ENCODE data around the gene ABLIM2.

Gene ABLIM2

GRCh38 chr4:8070736-8071718, 87.6 kb downstream of the ABLIM2 start:
- Histone ChIP-seq H3K9me3 (ENCODE audit: control insufficient read depth, low read length) (no peaks in the 10 kb centered on the region), H3K27ac (ENCODE audit: insufficient read depth, low read depth, low read length, poor library complexity, severe bottlenecking) (no peak overlapping the region), H3K4me1 (ENCODE audit: control insufficient read depth, insufficient read depth, low read length) (peaks cover 13% of the 10 kb centered on the region), H3K4me3 (ENCODE audit: insufficient read depth, low read depth, low read length) (no peak overlapping the region), H3K27me3 (ENCODE audit: control insufficient read depth, insufficient read depth, low read length, poor library complexity, severe bottlenecking) (no peaks in the 10 kb centered on the region), H3K36me3 (ENCODE audit: control insufficient read depth, insufficient read depth, low read length) (no peaks in the 10 kb centered on the region)
- WGBS, 2 experiments: 74 to 76% methylated on average over 29 to 30 of the region's 30 CpGs

- Histone ChIP-seq H3K27me3 (ENCODE audit: control insufficient read depth, insufficient read depth, low read length, poor library complexity, severe bottlenecking) (no peaks in the 10 kb centered on the region), H3K27ac (ENCODE audit: insufficient read depth, low read depth, low read length, poor library complexity, severe bottlenecking) (no peak overlapping the region), H3K4me1 (ENCODE audit: control insufficient read depth, insufficient read depth, low read length) (peaks cover 13% of the 10 kb centered on the region), H3K4me3 (ENCODE audit: insufficient read depth, low read depth, low read length) (no peak overlapping the region), H3K36me3 (ENCODE audit: control insufficient read depth, insufficient read depth, low read length) (no peaks in the 10 kb centered on the region), H3K9me3 (ENCODE audit: control insufficient read depth, low read length) (no peaks in the 10 kb centered on the region)
- 93 to 95% methylated on average over 27 of the region's 27 CpGs for WGBS, 2 experiments
These were observed 89.4 kb downstream of the ABLIM2 start for GRCh38 chr4:8069102-8069752.

DNA sequence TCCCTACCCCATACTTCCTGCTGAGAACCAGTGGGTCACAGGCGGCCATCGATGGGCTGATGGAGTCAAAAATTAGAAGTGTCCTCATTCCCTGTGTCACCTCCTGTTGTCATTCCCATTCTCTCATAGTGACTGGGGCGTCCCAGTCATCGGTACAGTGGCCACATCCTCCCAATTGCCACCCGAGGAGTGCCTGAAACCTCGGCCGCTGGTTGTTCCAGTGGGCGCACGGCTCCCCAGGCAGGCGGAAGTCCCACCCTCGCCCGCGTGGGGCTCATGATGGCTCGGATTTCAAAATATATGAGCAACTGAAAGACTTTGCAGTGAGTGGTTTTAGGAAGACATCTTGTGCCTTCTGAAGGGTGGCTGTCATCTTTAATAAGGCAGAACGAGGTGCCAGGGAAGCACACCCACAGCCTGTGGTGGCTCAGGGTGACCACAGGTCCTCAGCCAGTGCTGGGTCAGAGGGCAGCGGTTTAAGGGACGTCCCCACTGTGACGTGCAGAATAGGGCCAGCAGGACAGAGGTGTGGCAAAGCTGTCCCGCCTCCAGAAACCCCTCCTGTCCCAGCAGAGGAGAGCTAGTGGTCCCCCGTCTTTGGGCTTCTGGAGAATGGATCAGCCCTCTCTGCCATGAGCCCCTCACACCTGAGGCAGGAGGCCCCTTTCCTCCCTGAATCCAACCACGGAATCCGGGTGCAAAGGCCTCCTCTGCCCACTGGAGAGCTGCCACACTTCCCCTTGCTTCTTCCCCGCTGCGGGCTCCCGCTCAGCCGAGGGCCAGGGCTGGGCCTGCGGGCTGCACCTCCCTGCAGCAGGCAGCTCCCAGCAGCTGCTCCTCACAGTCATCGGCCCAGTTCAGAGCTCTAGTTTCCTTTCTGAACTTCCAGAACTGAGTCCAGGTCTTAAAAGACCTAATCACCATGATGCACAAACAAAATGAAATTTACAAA, 90.4 kb downstream of the ABLIM2 start:
- H3K4me1 ChIP-seq (ENCODE audit: control insufficient read depth, insufficient read depth, low read length): peaks cover 13% of the 10 kb centered on the region
- no peaks in the 10 kb centered on the region for H3K27me3 ChIP-seq (ENCODE audit: control insufficient read depth, insufficient read depth, low read length, poor library complexity, severe bottlenecking)
- no peak overlapping the region for H3K4me3 ChIP-seq (ENCODE audit: insufficient read depth, low read depth, low read length)
- H3K9me3 ChIP-seq (ENCODE audit: control insufficient read depth, low read length): peaks cover 2% of the 10 kb centered on the region
- H3K27ac ChIP-seq (ENCODE audit: insufficient read depth, low read depth, low read length, poor library complexity, severe bottlenecking): no peak overlapping the region
- 85 to 86% methylated on average over 28 of the region's 28 CpGs for WGBS, 2 experiments
- no peaks in the 10 kb centered on the region for H3K36me3 ChIP-seq (ENCODE audit: control insufficient read depth, insufficient read depth, low read length)

GRCh38 chr4:8067274-8067936, 91.2 kb downstream of the ABLIM2 start:
- Histone ChIP-seq H3K4me1 (ENCODE audit: control insufficient read depth, insufficient read depth, low read length) (peaks cover 8% of the 10 kb centered on the region), H3K4me3 (ENCODE audit: insufficient read depth, low read depth, low read length) (no peak overlapping the region), H3K27ac (ENCODE audit: insufficient read depth, low read depth, low read length, poor library complexity, severe bottlenecking) (no peak overlapping the region), H3K27me3 (ENCODE audit: control insufficient read depth, insufficient read depth, low read length, poor library complexity, severe bottlenecking) (no peaks in the 10 kb centered on the region), H3K9me3 (ENCODE audit: control insufficient read depth, low read length) (peaks cover 2% of the 10 kb centered on the region), H3K36me3 (ENCODE audit: control insufficient read depth, insufficient read depth, low read length) (no peaks in the 10 kb centered on the region)
- WGBS, 2 experiments: 94 to 95% methylated on average over 20 of the region's 20 CpGs

DNA sequence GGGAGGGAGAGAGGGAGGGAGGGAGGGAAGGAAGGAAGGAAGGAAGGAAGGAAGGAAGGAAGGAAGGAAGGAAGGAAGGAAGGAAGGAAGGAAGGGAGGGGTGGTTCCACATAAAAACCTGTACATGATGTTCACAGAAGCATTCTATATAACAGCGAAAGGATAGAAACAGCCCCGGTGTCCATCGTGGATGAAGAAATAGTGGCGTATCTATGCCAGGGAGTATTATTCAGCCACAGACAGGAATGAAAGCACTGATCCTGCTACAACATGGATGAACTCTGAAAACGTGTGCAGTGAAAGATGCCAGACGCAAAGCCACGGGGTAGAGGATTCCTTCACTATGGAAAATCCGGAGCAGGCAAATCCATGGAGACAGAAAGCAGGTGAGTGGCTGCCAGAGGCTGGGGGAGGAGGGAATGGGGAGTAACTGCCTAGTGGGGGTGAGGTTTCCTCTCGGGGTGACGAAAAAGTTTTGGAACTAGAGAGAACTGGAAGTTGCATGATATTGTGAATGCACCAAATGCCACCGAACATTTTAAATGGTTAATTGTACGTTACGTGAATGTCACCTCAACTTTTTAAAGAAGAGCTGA, 92.2 kb downstream of the ABLIM2 start:
- Histone ChIP-seq H3K27me3 (ENCODE audit: control insufficient read depth, insufficient read depth, low read length, poor library complexity, severe bottlenecking) (no peaks in the 10 kb centered on the region), H3K4me1 (ENCODE audit: control insufficient read depth, insufficient read depth, low read length) (peaks cover 4% of the 10 kb centered on the region), H3K27ac (ENCODE audit: insufficient read depth, low read depth, low read length, poor library complexity, severe bottlenecking) (no peak overlapping the region), H3K9me3 (ENCODE audit: control insufficient read depth, low read length) (peaks cover 2% of the 10 kb centered on the region), H3K36me3 (ENCODE audit: control insufficient read depth, insufficient read depth, low read length) (no peaks in the 10 kb centered on the region), H3K4me3 (ENCODE audit: insufficient read depth, low read depth, low read length) (no peak overlapping the region)
- 94 to 95% methylated on average over 13 of the region's 13 CpGs for WGBS, 2 experiments

GRCh38 chr4:8063974-8064563, 94.5 kb downstream of the ABLIM2 start:
- no peaks in the 10 kb centered on the region for H3K36me3 ChIP-seq (ENCODE audit: control insufficient read depth, insufficient read depth, low read length)
- WGBS, 2 experiments: 91 to 94% methylated on average over 9 of the region's 9 CpGs

GRCh38 chr4:8061573-8061972, 97.0 kb downstream of the ABLIM2 start:
- no peak overlapping the region for H3K4me3 ChIP-seq (ENCODE audit: insufficient read depth, low read depth, low read length)
- H3K27me3 ChIP-seq (ENCODE audit: control insufficient read depth, insufficient read depth, low read length, poor library complexity, severe bottlenecking): no peaks in the 10 kb centered on the region
- no peaks in the 10 kb centered on the region for H3K36me3 ChIP-seq (ENCODE audit: control insufficient read depth, insufficient read depth, low read length)
- peaks cover 2% of the 10 kb centered on the region for H3K9me3 ChIP-seq (ENCODE audit: control insufficient read depth, low read length)
- H3K4me1 ChIP-seq (ENCODE audit: control insufficient read depth, insufficient read depth, low read length): no peaks in the 10 kb centered on the region
- no peak overlapping the region for H3K27ac ChIP-seq (ENCODE audit: insufficient read depth, low read depth, low read length, poor library complexity, severe bottlenecking)
- WGBS, 2 experiments: 94 to 95% methylated on average over 8 of the region's 8 CpGs

More at GRCh38 chr4:8063974-8064563, 94.5 kb downstream of the ABLIM2 start:
- H3K27me3 ChIP-seq (ENCODE audit: control insufficient read depth, insufficient read depth, low read length, poor library complexity, severe bottlenecking): no peaks in the 10 kb centered on the region
- H3K4me1 ChIP-seq (ENCODE audit: control insufficient read depth, insufficient read depth, low read length): no peaks in the 10 kb centered on the region
- no peak overlapping the region for H3K4me3 ChIP-seq (ENCODE audit: insufficient read depth, low read depth, low read length)
- peaks cover 2% of the 10 kb centered on the region for H3K9me3 ChIP-seq (ENCODE audit: control insufficient read depth, low read length)
- no peak overlapping the region for H3K27ac ChIP-seq (ENCODE audit: insufficient read depth, low read depth, low read length, poor library complexity, severe bottlenecking)

GRCh38 chr4:8061145-8061544, 97.5 kb downstream of the ABLIM2 start:
- Histone ChIP-seq H3K27me3 (ENCODE audit: control insufficient read depth, insufficient read depth, low read length, poor library complexity, severe bottlenecking) (no peaks in the 10 kb centered on the region), H3K9me3 (ENCODE audit: control insufficient read depth, low read length) (peaks cover 2% of the 10 kb centered on the region), H3K4me3 (ENCODE audit: insufficient read depth, low read depth, low read length) (no peak overlapping the region), H3K36me3 (ENCODE audit: control insufficient read depth, insufficient read depth, low read length) (no peaks in the 10 kb centered on the region), H3K4me1 (ENCODE audit: control insufficient read depth, insufficient read depth, low read length) (no peaks in the 10 kb centered on the region), H3K27ac (ENCODE audit: insufficient read depth, low read depth, low read length, poor library complexity, severe bottlenecking) (no peak overlapping the region)
- 76% methylated on average over 7 of the region's 7 CpGs for WGBS, 2 experiments

GRCh38 chr4:8060632-8061031, 98.0 kb downstream of the ABLIM2 start:
- H3K36me3 ChIP-seq (ENCODE audit: control insufficient read depth, insufficient read depth, low read length): no peaks in the 10 kb centered on the region
- H3K27me3 ChIP-seq (ENCODE audit: control insufficient read depth, insufficient read depth, low read length, poor library complexity, severe bottlenecking): no peaks in the 10 kb centered on the region
- peaks cover 2% of the 10 kb centered on the region for H3K9me3 ChIP-seq (ENCODE audit: control insufficient read depth, low read length)
- H3K4me3 ChIP-seq (ENCODE audit: insufficient read depth, low read depth, low read length): no peak overlapping the region
- no peak overlapping the region for H3K27ac ChIP-seq (ENCODE audit: insufficient read depth, low read depth, low read length, poor library complexity, severe bottlenecking)
- no peaks in the 10 kb centered on the region for H3K4me1 ChIP-seq (ENCODE audit: control insufficient read depth, insufficient read depth, low read length)
- 91 to 93% methylated on average over 18 of the region's 18 CpGs for WGBS, 2 experiments
